GM18526 (cell line): Measurements from ENCODE around the gene CHIA.
A peak's percentile ranks its signal among the peaks of the same experiment; 100 is the strongest.

Source experiments
- POLR2A ChIP-seq: IDR thresholded peaks from 3 replicates; pipeline ENCODE4 v1.6.1; 2011; ENCODE audit not compliant: insufficient read length; ENCODE audit errors: extremely low read depth

Gene CHIA

DNA sequence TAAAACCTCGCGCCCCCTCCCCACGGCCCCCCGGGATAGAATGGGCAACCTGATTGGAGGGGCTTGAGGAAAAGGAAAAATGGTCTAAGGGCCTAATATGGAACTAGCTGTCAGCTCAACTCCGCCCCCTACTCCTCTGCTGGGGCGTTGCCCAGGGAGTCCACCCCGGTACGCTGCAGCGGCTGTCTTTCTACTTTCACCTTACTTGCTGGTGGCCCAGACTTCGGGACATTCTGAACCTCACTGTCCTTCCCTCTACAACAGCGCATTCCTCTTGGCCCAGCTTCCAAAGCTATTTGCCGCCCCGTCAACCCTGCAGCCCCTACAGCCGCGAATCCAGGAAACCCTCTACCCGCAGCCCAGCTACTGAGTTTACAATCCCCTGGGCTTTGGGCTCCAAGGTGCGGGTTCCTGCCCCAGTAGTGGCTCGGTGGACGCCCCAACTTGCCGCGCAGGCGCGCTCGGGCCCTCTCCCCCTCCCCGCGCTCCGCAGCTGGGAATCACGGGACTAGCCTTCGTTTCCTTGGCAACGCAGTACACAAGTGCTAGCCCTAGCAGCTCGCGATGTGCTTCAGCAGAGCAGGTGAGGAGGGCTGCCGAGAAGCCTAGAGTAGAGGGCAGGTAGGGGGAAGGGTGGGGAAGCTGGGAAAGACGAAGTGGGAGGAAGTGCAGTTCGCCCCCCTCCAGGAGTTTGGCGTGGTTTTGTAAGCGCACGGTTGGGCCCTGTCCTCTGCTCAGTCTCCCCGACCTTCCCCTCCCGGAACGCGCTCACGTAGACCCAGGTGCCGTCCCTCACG, 55.6 kb downstream of the CHIA start:
- TF ChIP-seq POLR2A = peak; percentile 27

DNA sequence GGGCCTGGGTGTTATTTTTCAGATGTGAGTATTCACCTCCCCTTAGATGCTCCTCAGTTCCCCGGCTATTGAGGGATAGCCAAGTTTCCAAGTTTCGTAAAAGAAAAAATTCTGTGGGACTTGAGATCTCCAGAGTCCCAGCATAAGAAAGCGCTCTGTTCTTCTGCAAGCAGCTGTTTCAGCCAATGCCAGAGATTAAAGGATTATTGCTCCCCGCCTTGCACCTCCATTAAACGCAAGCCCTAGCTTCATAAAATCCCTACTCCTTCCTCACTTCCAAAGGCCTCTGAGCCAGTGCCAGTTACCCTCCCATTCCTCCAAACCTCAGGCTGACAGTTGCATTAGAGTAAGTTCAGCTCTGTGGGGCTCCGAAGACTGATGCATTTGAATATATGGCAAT, 56.4 kb downstream of the CHIA start:
- TF ChIP-seq POLR2A = no peak

- no peak for TF ChIP-seq POLR2A
Measured at GRCh38 chr1:111351700-111352099, 61.0 kb downstream of the CHIA start.

DNA sequence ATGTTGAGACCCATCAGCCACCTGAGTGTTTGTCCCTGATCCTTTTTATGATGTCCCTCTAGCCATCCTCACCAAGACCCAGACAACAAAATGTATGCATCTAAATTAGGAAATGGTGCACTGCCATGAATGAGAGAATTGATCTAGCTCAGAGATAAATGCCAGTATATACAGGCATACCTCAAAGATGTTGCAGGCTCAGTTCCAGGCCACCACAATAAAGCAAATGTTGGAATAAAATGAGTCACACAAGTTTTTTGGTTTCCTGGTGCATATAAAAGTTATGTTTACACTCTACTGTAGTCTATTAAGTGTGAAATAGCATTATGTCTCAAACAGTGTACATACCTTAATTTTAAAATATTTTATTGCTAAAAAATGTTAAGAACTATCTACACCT, 63.9 kb downstream of the CHIA start:
- TF ChIP-seq POLR2A = no peak

- TF ChIP-seq POLR2A = no peak
Measured at GRCh38 chr1:111358964-111359363, 68.3 kb downstream of the CHIA start.

DNA sequence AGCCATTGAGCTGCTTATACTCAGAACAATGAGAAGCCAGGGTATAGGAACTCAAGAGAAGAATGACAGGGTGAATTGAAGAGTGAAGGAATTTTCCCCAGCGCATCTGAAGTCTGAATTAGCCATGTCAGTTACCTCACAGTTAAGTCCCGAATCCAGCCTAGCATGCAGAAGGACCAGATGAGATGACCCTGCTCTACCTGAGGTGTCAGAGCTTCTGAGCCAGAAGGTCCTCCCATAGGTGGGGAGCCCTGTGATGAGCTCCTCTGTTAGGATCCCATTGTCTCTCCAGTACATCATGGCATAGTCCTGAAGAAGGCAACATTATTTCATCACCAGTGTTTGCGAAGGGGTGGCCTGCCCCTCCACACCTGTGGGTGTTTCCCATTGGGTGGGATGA, 68.7 kb downstream of the CHIA start:
- no peak for TF ChIP-seq POLR2A

DNA sequence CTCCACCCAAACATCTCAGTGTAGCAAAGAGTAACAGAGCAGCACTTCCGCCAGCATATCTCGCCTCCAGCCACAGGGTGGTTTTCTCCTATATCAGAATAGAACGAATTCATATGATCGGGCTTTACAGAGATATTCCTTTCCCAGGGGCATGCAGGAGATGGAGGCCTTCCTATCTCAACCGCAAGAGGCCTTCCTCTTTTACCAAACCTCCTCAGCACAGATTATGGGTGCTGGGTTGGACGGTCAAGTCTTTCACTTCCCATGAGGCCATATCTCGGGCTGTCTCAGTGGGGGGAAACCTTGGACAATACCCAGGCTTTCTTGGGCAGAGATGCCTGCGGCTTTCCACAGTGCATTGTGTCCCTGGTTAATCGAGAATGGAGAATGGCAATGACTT, 71.1 kb downstream of the CHIA start:
- no peak for TF ChIP-seq POLR2A

DNA sequence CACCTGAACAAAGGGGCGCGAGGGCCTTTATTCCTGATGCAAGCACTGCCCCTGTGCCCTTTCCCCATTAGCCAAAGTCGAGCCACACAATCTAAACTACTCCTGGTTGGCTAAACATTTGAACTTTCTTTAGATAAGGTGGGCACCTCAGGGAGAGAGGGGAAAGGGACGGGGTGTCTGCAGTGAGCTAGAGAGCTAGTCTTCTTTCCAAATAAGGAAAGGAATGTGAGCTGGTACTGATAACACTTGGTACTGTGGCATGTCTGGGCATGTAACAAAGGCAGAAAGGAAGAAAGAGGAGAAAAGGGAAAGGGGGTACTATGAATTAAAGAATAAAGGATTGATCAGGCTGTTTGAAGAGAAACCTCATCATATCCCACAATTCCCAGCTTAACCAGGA, 74.0 kb downstream of the CHIA start:
- no peak for TF ChIP-seq POLR2A

DNA sequence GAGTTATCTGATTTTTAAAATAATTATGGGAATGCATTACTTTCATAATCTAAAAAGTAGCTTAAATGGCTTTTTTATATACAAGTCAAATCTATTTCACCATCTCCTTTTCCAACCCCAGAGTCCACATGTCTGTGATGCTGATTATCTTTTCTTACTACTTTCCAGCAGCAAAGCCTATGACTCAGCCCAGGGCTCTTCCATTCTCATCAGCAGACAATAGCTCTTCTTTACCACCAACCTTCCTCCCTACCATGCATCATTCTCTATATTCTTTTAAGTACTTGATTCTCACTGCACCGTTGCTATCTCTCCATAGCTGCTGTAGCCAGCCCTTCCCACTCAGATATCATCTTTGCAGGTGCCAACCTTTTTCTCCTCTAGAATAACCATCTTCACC, 75.6 kb downstream of the CHIA start:
- no peak for TF ChIP-seq POLR2A

GRCh38 chr1:111369177-111369576, 78.5 kb downstream of the CHIA start:
- no peak for TF ChIP-seq POLR2A

- TF ChIP-seq POLR2A = no peak
Measured at GRCh38 chr1:111369645-111370044, 79.0 kb downstream of the CHIA start.
